OCI-LY7 (cell line): ENCODE results near the gene PSME3.

Experiments used
- CTCF ChIP-seq: fragments of 200-600 bp; sonication (generic); conservative IDR thresholded peaks from 2 replicates; pipeline ENCODE4 v1.5.1; 2014; ENCODE audit warnings: mild to moderate bottlenecking, antibody characterized with exemption, low read length, moderate library complexity, mixed read lengths
- EZH2phosphoT487 ChIP-seq: fragments of 200-600 bp; sonication (generic); IDR thresholded peaks from 2 replicates; pipeline ENCODE4 v1.6.1; 2018; ENCODE audit warnings: low read depth, borderline replicate concordance, mild to moderate bottlenecking, mixed run types, antibody characterized with exemption, low read length, moderate library complexity, mixed read lengths

- TF ChIP-seq CTCF (no peak), EZH2phosphoT487 (no peak)
Observed at GRCh38 chr17:42830971-42831370, 2.2 kb upstream of the PSME3 start.
